GM21447 (cell line): ENCODE data around the gene C2CD4B.

Source experiments
- ATAC-seq: cut with Tn5 transposase; IDR thresholded peaks from one replicate; pipeline ENCODE4 v1.9.1; 2021; ENCODE audit not compliant: unreplicated experiment

The C2CD4B gene, protein sequence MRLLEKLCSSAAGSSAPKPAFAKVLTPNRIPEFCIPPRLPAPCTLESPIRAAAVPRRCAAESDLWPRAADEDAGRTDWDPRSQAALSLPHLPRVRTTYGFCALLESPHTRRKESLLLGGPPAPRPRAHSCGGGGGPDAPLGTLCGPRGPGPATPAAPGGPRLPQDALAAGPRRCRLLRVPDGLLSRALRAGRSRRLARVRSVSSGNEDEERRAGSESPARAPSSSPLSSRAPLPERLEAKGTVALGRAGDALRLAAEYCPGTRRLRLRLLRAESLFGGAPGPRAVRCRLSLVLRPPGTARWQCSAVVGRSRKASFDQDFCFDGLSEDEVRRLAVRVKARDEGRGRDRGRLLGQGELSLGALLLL

DNA sequence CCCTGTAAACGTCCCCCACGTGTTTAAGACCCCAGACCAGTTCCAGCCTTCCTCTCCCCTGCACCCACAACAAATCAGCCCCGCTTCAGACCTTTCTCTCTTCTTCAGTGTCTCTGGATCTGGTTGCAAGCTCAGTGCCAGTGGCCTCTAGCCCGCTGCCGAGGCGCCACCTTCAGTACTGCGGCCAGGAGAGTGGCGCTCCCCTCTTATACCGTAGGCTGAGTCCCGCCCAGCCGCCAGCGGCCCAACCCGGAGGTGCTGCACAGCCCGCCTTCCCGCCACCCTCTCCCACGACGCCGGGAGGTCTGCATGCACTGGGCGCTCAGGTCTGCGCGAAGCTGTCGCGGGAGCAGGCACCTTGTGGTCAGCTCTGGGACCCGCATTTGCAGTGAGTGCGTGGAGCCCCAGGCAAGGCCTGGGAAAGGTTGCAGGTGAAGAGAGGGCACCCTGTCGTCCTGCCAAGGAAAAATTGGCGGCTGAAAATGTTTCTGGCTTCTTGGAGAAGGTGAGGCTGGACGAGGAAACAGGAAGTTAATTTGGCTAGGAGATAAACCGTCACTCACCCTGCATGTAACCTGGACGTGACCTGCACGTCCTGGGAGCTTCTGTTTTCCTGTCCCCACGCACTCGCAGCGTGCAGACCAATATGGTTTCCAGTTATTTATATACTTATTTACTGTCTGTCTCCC lies at the start of gene C2CD4B:
TSS of gene C2CD4B (minus strand) at position 182 of the 689 bp plus-strand sequence. CDS start 301 bp downstream, outside the sequence.
- ATAC-seq = no peak

DNA sequence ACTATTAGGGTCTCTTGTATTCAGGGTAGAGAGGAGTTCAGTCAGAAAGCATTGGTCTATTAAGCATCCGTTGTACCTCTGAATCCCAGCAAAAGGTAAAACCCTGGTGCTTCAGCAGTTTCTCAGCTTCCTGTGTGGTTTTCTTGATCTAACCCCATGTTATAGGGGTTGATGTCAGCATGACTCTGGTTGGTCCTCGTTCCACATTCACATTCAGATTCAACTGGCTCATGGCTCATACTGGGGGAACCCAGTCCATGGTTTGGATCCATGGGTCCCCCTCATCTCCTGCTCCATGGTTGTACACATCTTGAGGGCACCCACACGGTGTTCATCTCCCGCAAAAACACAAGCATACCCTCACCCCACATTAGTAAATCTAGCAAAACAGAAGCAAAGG lies 47.7 kb upstream of the C2CD4B start:
- ATAC-seq = no peak

DNA sequence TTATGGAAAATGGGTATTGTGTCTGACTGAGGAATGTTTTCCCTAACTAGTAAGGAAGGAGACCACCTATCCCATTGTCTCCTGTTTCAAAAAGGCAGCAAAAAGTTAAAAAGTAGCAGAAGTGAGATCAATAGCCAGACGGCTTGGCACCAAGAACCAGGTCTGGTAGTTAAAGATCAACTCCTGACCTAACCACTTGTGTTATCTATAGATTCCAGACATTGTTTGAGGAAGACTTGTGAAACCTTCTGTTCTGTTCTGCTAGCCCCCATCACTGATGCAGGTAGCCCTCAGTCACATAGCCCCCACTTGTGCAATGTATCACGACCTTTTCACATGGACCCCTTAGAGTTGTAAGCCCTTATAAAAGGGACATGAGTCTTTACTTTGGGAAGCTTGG lies 46.3 kb upstream of the C2CD4B start:
- no peak for ATAC-seq

- ATAC-seq = no peak
Measured at GRCh38 chr15:62209821-62210220, 44.7 kb upstream of the C2CD4B start.

DNA sequence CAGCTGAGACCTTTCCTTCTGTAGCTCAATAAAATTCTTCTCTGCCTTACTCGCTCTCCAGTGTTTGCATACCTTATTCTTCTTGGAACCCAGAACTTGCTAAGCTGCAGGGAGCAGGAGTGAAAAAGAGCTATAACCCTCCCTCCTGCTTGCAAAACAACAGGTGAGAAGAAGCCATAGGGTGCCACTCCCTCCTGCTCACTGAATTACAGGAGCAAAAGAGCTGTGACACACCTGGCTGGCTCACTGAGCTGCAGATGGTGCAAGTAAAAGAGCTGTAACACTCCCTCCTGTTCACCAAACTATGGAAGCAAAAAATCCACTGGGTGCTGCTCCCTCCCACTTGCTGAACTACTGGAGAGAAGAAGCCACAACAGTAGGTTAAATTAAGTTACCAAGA lies 44.2 kb upstream of the C2CD4B start:
- ATAC-seq = no peak

DNA sequence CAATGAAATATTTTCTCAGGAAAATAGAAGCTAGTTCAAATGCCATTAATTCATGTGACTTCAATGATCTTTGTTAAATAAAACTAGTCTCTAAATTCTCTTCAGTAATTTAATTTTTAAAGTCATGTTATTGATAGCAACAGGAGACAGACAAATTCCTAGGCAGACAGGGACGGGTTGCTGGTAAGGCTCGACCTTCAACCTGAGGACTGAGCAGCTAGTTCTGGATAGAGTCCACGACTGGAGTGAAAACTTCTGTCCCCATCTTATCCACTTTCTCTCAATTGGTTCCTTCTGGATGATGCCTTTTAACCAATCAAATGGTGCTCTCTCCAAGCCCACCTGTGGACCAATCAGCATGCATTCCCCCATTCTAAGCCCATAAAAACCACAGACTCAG lies 43.8 kb upstream of the C2CD4B start:
- ATAC-seq = no peak

DNA sequence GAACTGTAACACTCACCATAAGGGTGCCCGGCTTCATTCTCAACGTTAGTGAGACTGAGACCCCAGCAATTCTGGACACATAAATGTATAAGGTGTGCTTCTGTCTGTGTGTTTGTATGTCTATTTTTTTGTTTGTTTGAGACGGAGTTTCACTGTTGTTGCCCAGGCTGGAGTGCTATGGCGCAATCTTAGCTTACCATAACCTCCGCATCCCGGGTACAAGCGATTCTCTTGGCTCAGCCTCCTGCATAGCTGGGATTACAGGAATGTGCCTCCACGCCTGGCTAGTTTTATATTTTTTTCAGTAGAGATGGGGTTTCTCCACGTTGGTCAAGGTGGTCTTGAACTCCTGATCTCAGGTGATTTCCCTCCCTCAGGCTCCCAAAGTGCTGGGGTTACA lies 43.3 kb upstream of the C2CD4B start:
- ATAC-seq = no peak

- no peak for ATAC-seq
Measured at GRCh38 chr15:62190675-62191074, 25.6 kb upstream of the C2CD4B start.

DNA sequence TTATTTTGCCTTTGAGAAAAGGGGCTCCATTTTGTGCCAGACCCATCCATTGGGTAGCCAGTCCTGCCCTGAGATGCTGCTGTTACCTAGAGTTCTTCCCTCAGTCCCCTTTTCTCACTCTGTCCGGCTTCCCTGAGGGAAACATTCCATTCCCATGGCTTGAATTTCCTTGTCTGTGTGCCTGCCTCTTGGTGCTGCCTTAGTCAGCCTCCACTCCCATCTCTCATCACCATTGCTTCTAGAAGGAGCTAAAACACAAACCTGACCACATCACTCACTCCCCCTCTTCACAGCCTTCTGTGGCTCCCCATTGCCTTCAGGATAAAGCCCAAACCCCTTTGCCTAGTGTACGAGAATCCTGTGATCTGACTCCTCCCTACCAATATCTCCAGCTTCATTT lies 25.2 kb upstream of the C2CD4B start:
- ATAC-seq = no peak

GRCh38 chr15:62188744-62189143 lies 23.7 kb upstream of the C2CD4B start:
- no peak for ATAC-seq

DNA sequence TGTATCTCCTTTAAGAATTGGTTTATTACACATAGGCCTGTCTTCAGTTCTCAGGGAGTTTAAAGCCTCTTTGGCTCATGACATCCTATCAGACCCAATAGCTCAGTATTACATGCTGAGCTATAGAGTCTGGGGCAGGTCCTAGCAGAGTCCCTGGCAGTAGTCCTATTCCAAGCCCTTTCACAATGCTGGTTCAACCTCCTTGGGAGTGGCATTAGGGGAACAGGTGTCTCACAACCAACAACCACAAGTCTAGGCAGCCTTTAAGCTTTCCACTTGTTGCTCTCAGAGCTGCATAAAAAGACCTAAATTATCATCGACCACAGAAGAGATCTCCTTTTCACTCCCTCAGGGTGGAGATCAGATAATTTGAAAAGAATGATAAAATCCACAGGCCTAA lies 22.8 kb upstream of the C2CD4B start:
- no peak for ATAC-seq

- ATAC-seq = no peak
Measured at GRCh38 chr15:62187425-62187824, 22.3 kb upstream of the C2CD4B start.

GRCh38 chr15:62186578-62186977 lies 21.5 kb upstream of the C2CD4B start:
- no peak for ATAC-seq

DNA sequence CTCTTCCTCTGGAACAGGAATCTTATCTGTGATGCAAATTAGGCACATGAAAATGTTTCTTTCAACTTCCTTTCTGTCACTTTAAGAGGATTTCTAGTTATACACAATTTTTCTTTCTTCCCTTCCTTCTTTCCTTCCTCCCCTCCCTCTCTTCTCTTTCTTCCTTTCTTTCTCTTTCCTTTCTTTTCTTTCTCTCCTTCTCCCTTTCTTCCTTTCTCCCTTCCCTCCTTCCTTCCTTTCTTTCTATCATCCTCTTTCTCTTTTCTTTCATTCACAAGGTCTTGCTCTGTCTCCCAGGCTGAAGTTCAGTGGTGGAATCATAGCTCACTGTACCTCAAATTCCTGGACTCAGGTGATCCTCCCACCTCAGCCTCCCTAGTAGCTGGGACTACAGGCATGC lies 18.0 kb upstream of the C2CD4B start:
- ATAC-seq = no peak

- ATAC-seq = no peak
Measured at GRCh38 chr15:62173215-62173614, 8.1 kb upstream of the C2CD4B start.

- no peak for ATAC-seq
Measured at GRCh38 chr15:62171882-62172281, 6.8 kb upstream of the C2CD4B start.

- ATAC-seq = no peak
Measured at GRCh38 chr15:62165793-62166375, 799 bp upstream of the C2CD4B start.

- no peak for ATAC-seq
Measured at GRCh38 chr15:62164396-62165103, 535 bp downstream of the C2CD4B start.

- ATAC-seq = no peak
Measured at GRCh38 chr15:62164014-62164395, 1.1 kb downstream of the C2CD4B start.

DNA sequence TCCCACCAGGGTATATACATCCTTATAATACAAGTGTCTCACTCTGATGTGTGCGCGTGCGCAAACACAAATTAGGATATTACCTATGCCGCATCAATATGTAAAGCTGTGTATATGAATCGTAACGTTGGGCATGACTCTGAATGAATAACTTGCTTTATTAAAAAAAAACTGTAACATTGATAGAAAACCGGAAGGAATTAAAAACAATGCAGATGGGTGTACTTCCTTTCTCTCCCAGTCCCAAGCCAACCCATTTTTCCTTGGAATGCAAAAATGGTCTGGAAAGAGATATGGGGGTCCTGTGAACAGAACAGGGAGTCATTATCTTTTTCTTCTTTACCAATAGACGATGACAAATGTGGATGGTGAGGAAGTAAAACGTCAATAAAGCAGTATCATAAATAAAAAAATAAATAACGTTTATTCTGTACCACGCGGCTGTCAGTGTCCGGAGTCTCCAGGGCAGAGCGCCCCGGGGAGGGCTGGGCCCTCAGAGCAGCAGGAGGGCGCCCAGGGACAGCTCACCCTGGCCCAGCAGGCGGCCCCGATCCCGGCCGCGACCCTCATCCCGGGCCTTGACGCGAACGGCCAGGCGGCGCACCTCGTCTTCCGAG lies 1.6 kb downstream of the C2CD4B start:
- no peak for ATAC-seq

DNA sequence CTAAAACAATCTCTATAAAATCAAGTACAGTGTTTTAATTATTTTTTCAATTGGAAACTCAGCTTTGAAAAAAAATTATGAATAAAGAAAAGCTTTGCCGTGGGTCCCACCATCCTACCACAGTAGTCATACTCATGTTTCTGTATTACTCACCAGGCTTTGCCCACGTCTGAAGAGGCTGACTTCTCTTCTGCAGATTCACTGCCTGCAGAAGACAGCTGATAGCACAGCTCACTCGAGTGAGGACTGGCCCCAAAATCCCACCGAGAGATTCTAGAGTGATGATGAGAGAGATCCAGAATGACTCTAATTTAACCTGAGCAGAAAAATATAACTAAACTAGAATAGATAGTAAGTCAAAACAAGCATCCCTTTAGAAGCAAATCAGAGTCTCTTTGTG lies 11.9 kb downstream of the C2CD4B start:
- no peak for ATAC-seq
